ENCODE data around the gene XDH. TPM values are rescaled to one million over a fixed set of nuclear protein-coding genes. Genes with fewer than 3 reads are reported as not detected.
A peak's percentile ranks its signal among the peaks of the same experiment; 100 is the strongest.

Gene XDH
- total and polyA plus RNA-seq, 9 of the 15 experiments (the other 6 are each of a cell fraction or from before 2014, with no cell fraction given), result 0.04 to 0.06 TPM; not detected in 7

GRCh38 chr2:31404827-31405226 lies 9.7 kb downstream of the XDH start:
- Histone ChIP-seq H3K4me1 (replicated peaks in 1 of 2; ENCODE audit: control insufficient read depth in 2 of 2, insufficient read depth in 2 of 2, low read length in 2 of 2) (no peaks in the 10 kb centered on the region), H3K4me3 (no peak overlapping the region), H3K4me2 (ENCODE audit: insufficient read depth, low read length) (no peak overlapping the region), H2AFZ (ENCODE audit: low read depth, low read length) (no peak overlapping the region), H3K9ac (ENCODE audit: insufficient read depth in 1 of 2, low read depth in 2 of 2, low read length in 2 of 2) (no peak overlapping the region), H4K20me1 (replicated peaks; ENCODE audit: control insufficient read depth, insufficient read depth, low read length) (no peaks in the 10 kb centered on the region), H3K9me1 (ENCODE audit: control insufficient read depth, insufficient read depth, low read length) (no peaks in the 10 kb centered on the region), H3K36me3 (ENCODE audit: control insufficient read depth, insufficient read depth, low read length) (no peaks in the 10 kb centered on the region), H3K9me3 (replicated peaks; ENCODE audit: control insufficient read depth, insufficient read depth, low read depth, low read length) (no peaks in the 10 kb centered on the region), H3K79me2 (ENCODE audit: control insufficient read depth, insufficient read depth, low read length) (no peaks in the 10 kb centered on the region), H3K27ac (ENCODE audit: extremely low read depth, low read depth, low read length) (no peak overlapping the region), H3K27me3 (ENCODE audit: control insufficient read depth in 2 of 2, insufficient read depth in 2 of 2, low read length in 2 of 2) (no peaks in the 10 kb centered on the region)
- intact Hi-C loops (cut with micrococcal nuclease) (no loop called here), in situ Hi-C loops (cut with MboI) (no loop called here)
- FAIRE-seq (no peak), ATAC-seq (no peak), DNase-seq (ENCODE audit: extremely low read depth in 1 of 4, low spot score in 3 of 4) (no peak)
- TF ChIP-seq MEIS2 (IDR thresholded peaks at IDR 0.05; ENCODE audit: partially characterized antibody) (no peak), POLR2AphosphoS2 (IDR thresholded peaks at IDR 0.05; ENCODE audit: low read length) (no peak)
- WGBS (ENCODE audit: insufficient coverage, low coverage, missing lambda C conversion rate), result 0% methylated on average over 4 of the region's 4 CpGs
- ChIA-PET CTCF (ENCODE audit: low intra/inter-chr PET ratio) (no interaction called here), POLR2A (no interaction called here)
- BruUV-seq (replicated peaks), result no TSS peak

GRCh38 chr2:31404302-31404701 lies 10.2 kb downstream of the XDH start:
- in situ Hi-C loops (cut with MboI) (no loop called here), intact Hi-C loops (cut with micrococcal nuclease) (no loop called here)
- no peak overlapping the region for H2AFZ ChIP-seq (ENCODE audit: low read depth, low read length)
- no peak overlapping the region for H3K9ac ChIP-seq (ENCODE audit: insufficient read depth in 1 of 2, low read depth in 2 of 2, low read length in 2 of 2)
- H3K27ac ChIP-seq (ENCODE audit: extremely low read depth, low read depth, low read length), result no peak overlapping the region
- H3K4me1 ChIP-seq (replicated peaks in 1 of 2; ENCODE audit: control insufficient read depth in 2 of 2, insufficient read depth in 2 of 2, low read length in 2 of 2), result no peaks in the 10 kb centered on the region
- no peak for TF ChIP-seq KAT2B (IDR thresholded peaks at IDR 0.05; ENCODE audit: low read depth, low read length)
- no peak for TF ChIP-seq EHMT2 (IDR thresholded peaks at IDR 0.05)
- TF ChIP-seq ARID1B (IDR thresholded peaks at IDR 0.05), result no peak
- no peak for TF ChIP-seq CREB5 (CRISPR knock-in tag; IDR thresholded peaks at IDR 0.05)
- peak; percentile 58 for TF ChIP-seq MAFG (tag; conservative IDR thresholded peaks at IDR 0.05)
- TF ChIP-seq GATAD2B (IDR thresholded peaks at IDR 0.05; ENCODE audit: borderline replicate concordance), result no peak
- no peak for TF ChIP-seq MTA2 (IDR thresholded peaks at IDR 0.05; ENCODE audit: low read depth)
- TF ChIP-seq KLF16 (IDR thresholded peaks at IDR 0.05), result no peak
- FAIRE-seq (no peak), ATAC-seq (no peak), DNase-seq (ENCODE audit: extremely low read depth in 1 of 4, low spot score in 3 of 4) (no peak)
- no TSS peak for BruUV-seq (replicated peaks)
- no peaks in the 10 kb centered on the region for H4K20me1 ChIP-seq (replicated peaks; ENCODE audit: control insufficient read depth, insufficient read depth, low read length)
- H3K79me2 ChIP-seq (ENCODE audit: control insufficient read depth, insufficient read depth, low read length), result no peaks in the 10 kb centered on the region
- H3K9me1 ChIP-seq (ENCODE audit: control insufficient read depth, insufficient read depth, low read length), result no peaks in the 10 kb centered on the region
- H3K4me2 ChIP-seq (ENCODE audit: insufficient read depth, low read length), result no peak overlapping the region
- no peaks in the 10 kb centered on the region for H3K27me3 ChIP-seq (ENCODE audit: control insufficient read depth in 2 of 2, insufficient read depth in 2 of 2, low read length in 2 of 2)
- H3K36me3 ChIP-seq (ENCODE audit: control insufficient read depth, insufficient read depth, low read length), result no peaks in the 10 kb centered on the region
- H3K4me3 ChIP-seq, result no peak overlapping the region
- 0% methylated on average over 1 of the region's 1 CpG for WGBS (ENCODE audit: insufficient coverage, low coverage, missing lambda C conversion rate)
- no peaks in the 10 kb centered on the region for H3K9me3 ChIP-seq (replicated peaks; ENCODE audit: control insufficient read depth, insufficient read depth, low read depth, low read length)
- ChIA-PET CTCF (ENCODE audit: low intra/inter-chr PET ratio) (no interaction called here), POLR2A (no interaction called here)

Data from K562 (cell line).